Thyroid gland (tissue), 4 donors: ENCODE measurements around the gene KIAA1586. TPM values are rescaled to one million over a fixed set of nuclear protein-coding genes. Genes with fewer than 3 reads are reported as not detected.
"Not testable (repeated sequence)": the region's sequence is repeated elsewhere in the genome, so short reads cannot be mapped to it uniquely, and the experiment has no call there.

Experiments
- DNase-seq, 2 donors: peaks; one replicate each; pipeline ENCODE4 v3.0.0-alpha.2; 2019
- H3K27ac ChIP-seq, 3 donors: fragments of 200-600 bp; sonication (generic); 1 replicate in 2 of 3; 2 replicates in 1 of 3; pipeline ENCODE4 v1.5.1; 2016 to 2019; ENCODE audit warnings: mild to moderate bottlenecking in 1 of 3, moderate library complexity in 1 of 3
- H3K27me3 ChIP-seq: fragments of 200-600 bp; sonication (generic); one replicate; pipeline ENCODE4 v1.5.1; 2019
- H3K36me3 ChIP-seq, 2 donors: fragments of 200-600 bp; sonication (generic); one replicate each; pipeline ENCODE4 v1.5.1; 2016 to 2019
- H3K4me1 ChIP-seq, 2 donors: fragments of 200-600 bp; sonication (generic); one replicate each; pipeline ENCODE4 v1.5.1; 2017 to 2019
- H3K4me3 ChIP-seq, 3 donors: fragments of 200-600 bp; sonication (generic); replicated peaks in 1 of 3; 1 replicate in 2 of 3; 2 replicates in 1 of 3; pipeline ENCODE4 v1.5.1; 2016; ENCODE audit warnings: mild to moderate bottlenecking in 1 of 3
- H3K9me3 ChIP-seq: fragments of 200-600 bp; sonication (generic); one replicate; pipeline ENCODE4 v1.5.1; 2017
- POLR2A ChIP-seq, 2 donors: fragments of 450-650 bp; IDR thresholded peaks; one replicate each; pipeline ENCODE4 v1.6.1; 2017; ENCODE audit warnings: antibody characterized with exemption in 2 of 2, mild to moderate bottlenecking in 2 of 2, moderate library complexity in 1 of 2
- WGBS, 2 donors: methylation state at CpG; one replicate each; pipeline ENCODE4 v1.1.5; 2017; 5-methylcytosine and 5-hydroxymethylcytosine counted together
- intact Hi-C: fragments of 100-400 bp; cut with DNase I; formaldehyde crosslinking; loops from one replicate; pipeline ENCODE4 v1.15.1; 2023
- total RNA-seq, 4 donors: library from RNA; depleted of rRNA; stranded (reverse); fragments of >200 nt; gene quantifications; one replicate each; pipeline ENCODE4 v1.2.3, GENCODE V29; 2016
- TF ChIP-seq, protein P1 (sequence below), 6 experiments: fragments of 200-600 bp in 3 of 6; fragments of 450-650 bp in 3 of 6; sonication (generic) in 3 of 6; IDR thresholded peaks; one replicate each; pipeline ENCODE4 v1.5.1; 2016 to 2019; ENCODE audit warnings: antibody characterized with exemption in 6 of 6, mild to moderate bottlenecking in 2 of 6, inconsistent platforms in 1 of 6, moderate library complexity in 1 of 6

The KIAA1586 gene
- total RNA-seq, 4 donors from 2014 or later, result 9.1 to 16.8 (median 11.0) TPM

DNA sequence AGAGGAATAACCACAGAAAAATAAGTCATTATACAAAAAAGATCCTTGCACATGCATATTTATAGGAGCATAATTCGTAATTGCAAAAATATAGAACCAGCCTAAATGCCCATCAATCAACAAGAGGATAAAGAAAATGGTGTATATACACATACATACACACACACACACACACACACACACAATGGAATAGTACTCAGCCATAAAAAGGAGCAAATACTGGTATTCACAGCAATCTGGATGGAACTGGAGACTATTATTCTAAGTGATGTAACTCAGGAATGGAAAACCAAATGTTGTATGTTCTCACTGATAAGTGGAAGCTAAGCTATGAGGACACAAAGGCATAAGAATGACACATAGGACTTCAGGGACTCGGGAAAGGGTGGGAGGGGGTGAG is 1.9 kb upstream of the KIAA1586 start:
- WGBS, 2 donors, result 96 to 97% methylated on average over 2 of the region's 2 CpGs
- intact Hi-C loops, result no loop called here
- TF ChIP-seq, protein P1, sequence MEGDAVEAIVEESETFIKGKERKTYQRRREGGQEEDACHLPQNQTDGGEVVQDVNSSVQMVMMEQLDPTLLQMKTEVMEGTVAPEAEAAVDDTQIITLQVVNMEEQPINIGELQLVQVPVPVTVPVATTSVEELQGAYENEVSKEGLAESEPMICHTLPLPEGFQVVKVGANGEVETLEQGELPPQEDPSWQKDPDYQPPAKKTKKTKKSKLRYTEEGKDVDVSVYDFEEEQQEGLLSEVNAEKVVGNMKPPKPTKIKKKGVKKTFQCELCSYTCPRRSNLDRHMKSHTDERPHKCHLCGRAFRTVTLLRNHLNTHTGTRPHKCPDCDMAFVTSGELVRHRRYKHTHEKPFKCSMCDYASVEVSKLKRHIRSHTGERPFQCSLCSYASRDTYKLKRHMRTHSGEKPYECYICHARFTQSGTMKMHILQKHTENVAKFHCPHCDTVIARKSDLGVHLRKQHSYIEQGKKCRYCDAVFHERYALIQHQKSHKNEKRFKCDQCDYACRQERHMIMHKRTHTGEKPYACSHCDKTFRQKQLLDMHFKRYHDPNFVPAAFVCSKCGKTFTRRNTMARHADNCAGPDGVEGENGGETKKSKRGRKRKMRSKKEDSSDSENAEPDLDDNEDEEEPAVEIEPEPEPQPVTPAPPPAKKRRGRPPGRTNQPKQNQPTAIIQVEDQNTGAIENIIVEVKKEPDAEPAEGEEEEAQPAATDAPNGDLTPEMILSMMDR (IDR thresholded peaks at IDR 0.05), result no peak
- no peak for TF ChIP-seq POLR2A (IDR thresholded peaks at IDR 0.05)

DNA sequence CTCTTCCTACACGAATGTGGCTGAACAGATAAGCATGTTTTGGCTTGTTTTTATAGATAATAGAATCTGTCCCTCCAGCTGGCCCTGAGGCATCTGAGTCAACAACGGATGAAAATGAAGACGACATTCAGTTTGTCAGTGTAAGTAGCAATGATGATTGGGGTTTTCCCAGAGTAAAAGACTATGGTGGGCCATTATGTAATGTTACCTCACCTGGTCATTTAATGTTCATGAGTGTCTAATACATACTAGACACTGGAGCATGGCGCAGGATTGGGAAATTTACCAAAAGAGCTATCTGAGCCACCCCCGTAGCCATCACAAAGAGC is 728 bp downstream of the KIAA1586 start:
- H3K4me3 ChIP-seq, intact Hi-C loops, H3K9me3 ChIP-seq, H3K27ac ChIP-seq, DNase-seq, H3K36me3 ChIP-seq, H3K27me3 ChIP-seq: not testable (repeated sequence)
- WGBS, 2 donors, result no CpG with 5 or more reads among the region's 5 CpGs
- H3K4me1 ChIP-seq, result peaks cover 4 to 13% of the 10 kb centered on the region in 2 donors

More for the DNA sequence above, 1.9 kb upstream of the KIAA1586 start:
- Histone ChIP-seq H3K27me3 (no peaks in the 10 kb centered on the region), H3K4me1 (peaks cover 4 to 13% of the 10 kb centered on the region in 2 donors), H3K27ac (no peak overlapping the region), H3K9me3 (no peaks in the 10 kb centered on the region), H3K36me3 (no peaks in the 10 kb centered on the region), H3K4me3 (no peak overlapping the region)
- DNase-seq, result no peak

DNA sequence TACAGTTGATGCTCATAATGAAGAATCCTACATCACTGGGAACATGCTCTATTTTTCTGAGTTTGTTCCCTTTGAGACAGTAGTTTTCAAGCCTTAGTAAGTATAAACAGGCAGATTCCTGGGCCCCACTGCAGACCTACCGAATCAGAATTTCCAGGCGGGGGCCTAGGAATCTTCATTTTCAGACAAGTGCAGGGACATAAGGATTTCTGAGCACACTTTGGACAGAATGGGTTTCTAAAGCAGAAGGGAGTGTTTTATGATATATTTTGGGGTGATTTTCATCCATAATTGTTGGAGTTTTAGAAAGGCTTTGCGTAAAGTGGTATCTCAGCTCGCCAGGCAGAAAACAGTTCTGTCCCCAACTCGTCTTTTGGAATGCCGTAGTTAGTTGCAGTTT is 1.4 kb downstream of the KIAA1586 start:
- H3K27ac ChIP-seq, intact Hi-C loops, DNase-seq, H3K27me3 ChIP-seq, H3K9me3 ChIP-seq, H3K36me3 ChIP-seq, H3K4me3 ChIP-seq: not testable (repeated sequence)
- H3K4me1 ChIP-seq, result peaks cover 4 to 13% of the 10 kb centered on the region in 2 donors
- WGBS, 2 donors, result 91 to 97% methylated on average over 6 of the region's 6 CpGs

DNA sequence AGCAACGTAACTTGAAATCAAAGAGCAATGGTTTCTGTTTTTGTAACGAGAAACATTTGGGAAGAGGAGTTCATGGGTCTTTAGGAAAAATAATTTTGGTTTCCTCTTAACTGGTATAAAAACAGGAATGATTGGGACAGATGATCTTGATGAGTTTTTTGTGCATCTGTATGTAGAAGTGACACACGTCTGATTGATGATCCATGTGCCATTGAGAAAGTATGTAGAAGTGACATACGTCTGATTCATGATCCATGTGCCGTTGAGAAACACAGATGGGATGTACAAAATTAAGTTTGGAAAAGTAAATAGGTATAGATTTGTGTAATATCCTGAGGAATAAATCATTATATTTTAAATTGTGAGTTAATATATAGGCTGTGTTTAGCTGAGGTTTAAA is 2.1 kb downstream of the KIAA1586 start:
- no peaks in the 10 kb centered on the region for H3K27me3 ChIP-seq
- H3K4me1 ChIP-seq, result peaks cover 4 to 13% of the 10 kb centered on the region in 2 donors
- intact Hi-C loops, result no loop called here
- H3K27ac ChIP-seq, result no peak overlapping the region
- H3K4me3 ChIP-seq, result no peak overlapping the region
- WGBS, 2 donors, result 92 to 93% methylated on average over 5 of the region's 5 CpGs
- TF ChIP-seq, protein P1 (IDR thresholded peaks at IDR 0.05), result no peak
- TF ChIP-seq POLR2A (IDR thresholded peaks at IDR 0.05), result no peak
- DNase-seq, result no peak
- H3K36me3 ChIP-seq, result peaks cover 7 to 13% of the 10 kb centered on the region in 2 donors
- H3K9me3 ChIP-seq, result no peaks in the 10 kb centered on the region

DNA sequence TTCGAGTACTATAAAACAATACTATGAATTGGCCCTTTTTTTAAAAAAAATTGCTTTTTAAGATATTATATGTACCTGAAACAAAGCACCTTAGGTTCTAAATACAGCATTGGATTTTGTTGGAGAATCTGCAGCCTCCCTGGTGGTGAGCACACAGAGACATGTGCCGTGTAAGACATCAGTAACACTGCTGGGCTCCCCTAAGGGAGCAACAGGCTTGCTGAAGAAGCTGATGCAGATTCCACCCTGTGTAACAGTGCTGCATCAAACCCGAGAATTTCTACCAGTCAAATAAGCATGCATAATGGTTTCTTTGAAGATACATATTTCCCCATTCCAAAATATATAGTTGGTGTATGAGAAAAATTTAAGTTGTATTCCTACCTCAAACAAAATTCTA is 17.4 kb downstream of the KIAA1586 start:
- intact Hi-C loops, result no loop called here
- no peaks in the 10 kb centered on the region for H3K9me3 ChIP-seq
- no peaks in the 10 kb centered on the region for H3K4me1 ChIP-seq
- H3K27me3 ChIP-seq, result no peaks in the 10 kb centered on the region
- H3K4me3 ChIP-seq, result no peak overlapping the region
- H3K27ac ChIP-seq, result no peak overlapping the region
- TF ChIP-seq POLR2A (IDR thresholded peaks at IDR 0.05), result no peak
- TF ChIP-seq, protein P1 (IDR thresholded peaks at IDR 0.05), result no peak
- DNase-seq, result no peak
- peaks cover 0 to 5% of the 10 kb centered on the region in 2 donors for H3K36me3 ChIP-seq
- WGBS, 2 donors, result 95 to 96% methylated on average over 3 of the region's 3 CpGs

DNA sequence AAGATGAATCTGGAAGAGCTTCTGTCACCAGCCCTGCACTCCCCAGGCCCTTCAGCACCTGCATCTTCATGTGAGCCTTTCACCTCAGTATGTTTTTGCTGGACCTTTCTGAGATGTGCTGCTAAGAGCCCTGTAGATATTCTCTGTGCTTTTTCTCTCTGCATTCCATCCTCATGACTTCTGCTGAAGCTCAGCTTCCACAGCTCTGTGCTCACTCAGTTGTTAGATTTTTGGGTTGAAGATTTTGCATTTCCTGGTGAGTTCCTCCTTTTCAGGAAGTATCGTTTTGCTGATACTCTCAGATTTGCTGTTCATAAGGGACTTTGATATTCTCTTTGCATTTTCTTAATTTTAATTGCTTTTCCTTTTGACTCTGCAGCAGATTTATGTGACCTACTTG is 18.3 kb downstream of the KIAA1586 start:
- Histone ChIP-seq H3K27me3 (no peaks in the 10 kb centered on the region), H3K9me3 (no peaks in the 10 kb centered on the region), H3K27ac (no peak overlapping the region), H3K4me3 (no peak overlapping the region), H3K36me3 (peaks cover 0 to 5% of the 10 kb centered on the region in 2 donors), H3K4me1 (no peaks in the 10 kb centered on the region)
- no peak for DNase-seq
- intact Hi-C loops, result no loop called here
- no peak for TF ChIP-seq POLR2A (IDR thresholded peaks at IDR 0.05)
- TF ChIP-seq, protein P1 (IDR thresholded peaks at IDR 0.05), result no peak
- 78 to 91% methylated on average over 1 of the region's 1 CpG for WGBS, 2 donors
